Neural crest cell (in vitro differentiated cells): Measurements from ENCODE around the gene CCNF. TPM values are rescaled to one million over a fixed set of nuclear protein-coding genes. Genes with fewer than 3 reads are reported as not detected.

Source experiments
- DNase-seq: peaks from one replicate; pipeline ENCODE4 v3.0.0; 2021; ENCODE audit warnings: low read depth, mixed read lengths, low spot score
- H3K27ac Mint-ChIP-seq: one replicate; pipeline ENCODE4 v1.8.0; 2021; ENCODE audit warnings: mild to moderate bottlenecking, mixed read lengths; ENCODE audit not compliant: unreplicated experiment
- H3K27me3 Mint-ChIP-seq: 2 replicates; pipeline ENCODE4 v1.8.0; 2021; ENCODE audit warnings: low read depth, mild to moderate bottlenecking, mixed read lengths
- H3K36me3 Mint-ChIP-seq: 2 replicates; pipeline ENCODE4 v1.8.0; 2021; ENCODE audit warnings: low read depth, mild to moderate bottlenecking, mixed read lengths
- H3K4me1 Mint-ChIP-seq: 2 replicates; pipeline ENCODE4 v1.8.0; 2021; ENCODE audit warnings: mixed read lengths
- H3K4me3 Mint-ChIP-seq: one replicate; pipeline ENCODE4 v1.8.0; 2021; ENCODE audit warnings: mild to moderate bottlenecking, mixed read lengths
- H3K9me3 Mint-ChIP-seq: 2 replicates; pipeline ENCODE4 v1.8.0; 2021; ENCODE audit warnings: mixed read lengths
- CTCF ChIP-seq: fragments of 200-600 bp; sonication (generic); conservative IDR thresholded peaks from 2 replicates; pipeline ENCODE4 v1.5.0; 2021; ENCODE audit warnings: antibody characterized with exemption, mild to moderate bottlenecking
- total RNA-seq: library from RNA; stranded (reverse); gene quantifications from 2 replicates; pipeline ENCODE4 v1.2.1, GENCODE V29; 2021

Gene CCNF
- total RNA-seq, 1 donor from 2014 or later: 67.5 TPM

GRCh38 chr16:2458887-2459646 is 29.8 kb downstream of the CCNF start:
- H3K27me3 Mint-ChIP-seq: peaks cover 3% of the 10 kb centered on the region
- peaks cover 3% of the 10 kb centered on the region for H3K36me3 Mint-ChIP-seq
- peak overlapping the region; percentile 90 for H3K4me3 Mint-ChIP-seq
- peak overlapping the region; percentile 95 for H3K27ac Mint-ChIP-seq
- H3K9me3 Mint-ChIP-seq: no peaks in the 10 kb centered on the region
- no peak for TF ChIP-seq CTCF
- DNase-seq: no peak
- peaks cover 12% of the 10 kb centered on the region for H3K4me1 Mint-ChIP-seq

GRCh38 chr16:2459647-2460390 is 30.6 kb downstream of the CCNF start, which contains the start of gene TEDC2:
Gene TEDC2, plus strand, starts transcription at chr16:2460109. Its CDS starts 36 bp downstream, at chr16:2460145.
- H3K4me1 Mint-ChIP-seq: peaks cover 12% of the 10 kb centered on the region
- DNase-seq: peak; percentile 97
- H3K4me3 Mint-ChIP-seq: peak within 1 kb of the TSS; percentile 90
- peak within 1 kb of the TSS; percentile 95 for H3K27ac Mint-ChIP-seq
- TF ChIP-seq CTCF: no peak
- H3K27me3 Mint-ChIP-seq: peaks cover 3% of the 10 kb centered on the region
- H3K36me3 Mint-ChIP-seq: peaks cover 3% of the 10 kb centered on the region
- H3K9me3 Mint-ChIP-seq: no peaks in the 10 kb centered on the region

- no peak for TF ChIP-seq CTCF
- peaks cover 5% of the 10 kb centered on the region for H3K27me3 Mint-ChIP-seq
- peaks cover 12% of the 10 kb centered on the region for H3K4me1 Mint-ChIP-seq
- H3K4me3 Mint-ChIP-seq: peak overlapping the region; percentile 90
- no peak overlapping the region for H3K27ac Mint-ChIP-seq
- no peak for DNase-seq
- no peaks in the 10 kb centered on the region for H3K9me3 Mint-ChIP-seq
- H3K36me3 Mint-ChIP-seq: peaks cover 3% of the 10 kb centered on the region
These were observed 31.1 kb downstream of the CCNF start for GRCh38 chr16:2460391-2460713.

- Mint-ChIP-seq H3K36me3 (peaks cover 3% of the 10 kb centered on the region), H3K9me3 (no peaks in the 10 kb centered on the region), H3K27me3 (peaks cover 7% of the 10 kb centered on the region), H3K27ac (peak overlapping the region; percentile 50), H3K4me3 (peak overlapping the region; percentile 73), H3K4me1 (peaks cover 12% of the 10 kb centered on the region)
- DNase-seq: no peak
- no peak for TF ChIP-seq CTCF
These were observed 31.7 kb downstream of the CCNF start for GRCh38 chr16:2460916-2461315.

GRCh38 chr16:2462031-2462866 is 33.0 kb downstream of the CCNF start:
- Mint-ChIP-seq H3K27me3 (peaks cover 8% of the 10 kb centered on the region), H3K27ac (no peak overlapping the region), H3K36me3 (peaks cover 3% of the 10 kb centered on the region), H3K9me3 (no peaks in the 10 kb centered on the region), H3K4me3 (peak overlapping the region; percentile 44), H3K4me1 (peaks cover 12% of the 10 kb centered on the region)
- no peak for TF ChIP-seq CTCF
- no peak for DNase-seq
